GM10266 (cell line): Measurements from ENCODE around the gene TEX54.

Experiments used
- DNase-seq: peaks from one replicate; pipeline ENCODE4 v3.0.0; 2012; ENCODE audit errors: extremely low spot score
- CTCF ChIP-seq: IDR thresholded peaks from 2 replicates; pipeline ENCODE4 v1.5.1; 2012; ENCODE audit warnings: mild to moderate bottlenecking, low read depth; ENCODE audit not compliant: control insufficient read depth, insufficient read depth; ENCODE audit errors: missing control alignments

Gene TEX54

GRCh38 chr11:62799486-62799885 lies 33.2 kb downstream of the TEX54 start:
- no peak for TF ChIP-seq CTCF

DNA sequence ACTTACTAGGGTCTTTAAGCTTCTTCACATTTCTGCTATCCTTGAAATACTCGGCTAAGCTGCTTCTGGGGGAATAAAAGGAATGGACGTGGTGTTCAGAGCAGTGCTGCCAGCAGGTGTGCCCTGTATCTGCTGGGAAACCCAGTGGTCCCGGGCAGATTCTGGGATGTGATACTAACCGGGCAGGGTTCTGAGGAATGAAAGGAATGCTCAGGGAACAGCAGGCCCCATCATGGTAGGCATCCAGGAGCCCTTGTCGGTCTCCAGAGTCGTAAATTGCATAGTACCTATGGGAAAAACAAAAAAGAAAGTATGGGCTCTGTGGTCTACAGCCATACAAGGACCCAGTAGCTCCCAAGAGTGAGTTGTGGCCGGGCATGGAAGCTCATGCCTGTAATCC lies 36.4 kb downstream of the TEX54 start:
- no peak for TF ChIP-seq CTCF
- no peak for DNase-seq

More at GRCh38 chr11:62799486-62799885, 33.2 kb downstream of the TEX54 start:
- DNase-seq, result no peak

- no peak for TF ChIP-seq CTCF
Measured at GRCh38 chr11:62794201-62794775, 38.4 kb downstream of the TEX54 start.

DNA sequence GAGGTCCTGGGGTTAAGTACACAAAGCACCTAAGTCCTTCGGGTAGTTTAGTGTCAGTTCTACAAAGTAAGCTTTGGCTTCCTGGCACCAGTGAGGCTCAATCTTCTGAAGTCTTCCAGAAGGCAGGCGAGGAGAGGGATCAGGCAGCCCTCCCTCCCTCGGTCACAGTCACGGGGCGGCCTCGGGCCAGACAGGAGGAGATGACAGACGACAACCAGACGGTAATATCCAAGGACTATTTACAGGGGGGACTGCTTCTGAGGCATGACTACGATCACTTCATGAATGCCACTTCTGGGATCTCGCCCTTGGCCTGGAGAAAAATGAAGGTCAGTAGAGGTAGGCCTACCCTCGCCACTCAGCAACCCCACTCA lies 40.5 kb downstream of the TEX54 start:
- no peak for DNase-seq
- TF ChIP-seq CTCF, result no peak

More at GRCh38 chr11:62794201-62794775, 38.4 kb downstream of the TEX54 start:
- DNase-seq, result no peak

DNA sequence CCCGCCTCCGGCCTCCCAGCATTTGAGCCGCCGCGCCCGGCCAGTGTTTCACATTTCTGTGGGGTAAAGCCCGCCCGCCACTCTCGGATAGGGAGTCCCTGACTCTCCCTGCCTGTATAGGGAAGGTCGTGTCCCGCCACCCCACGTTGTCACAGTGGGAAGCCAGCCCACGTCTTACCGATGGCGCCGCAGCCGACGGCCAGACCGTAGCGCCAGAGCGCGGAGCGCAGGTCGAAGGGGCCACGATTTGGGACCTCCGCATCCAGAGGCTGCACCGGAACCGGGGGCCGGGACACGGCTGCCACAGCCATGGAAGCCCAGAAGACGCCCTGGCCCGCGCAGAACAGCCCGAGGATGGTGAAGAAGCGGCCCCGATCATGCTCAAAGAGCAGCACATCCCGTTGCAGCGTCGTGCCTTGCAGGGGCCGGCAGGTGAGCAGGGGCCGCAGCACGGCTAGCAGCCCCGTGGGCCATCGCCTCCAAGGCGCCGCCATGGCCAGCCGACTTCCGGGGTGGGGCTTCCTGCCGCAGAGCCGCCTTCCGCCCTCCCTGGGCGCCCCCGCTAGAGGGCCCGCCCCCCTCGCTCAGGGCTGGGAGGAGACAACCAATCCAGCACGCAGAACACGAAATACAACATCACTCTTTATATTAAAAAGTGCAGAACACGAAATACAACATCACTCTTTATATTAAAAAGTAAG lies 41.0 kb downstream of the TEX54 start, which contains the start of gene TMEM223:
Gene TMEM223, minus strand, starts transcription at position 506 of the 701 bp plus-strand sequence. Its CDS starts 12 bp downstream, at position 494.
- peak; percentile 92 for DNase-seq

GRCh38 chr11:62789576-62789975 lies 43.1 kb downstream of the TEX54 start:
- TF ChIP-seq CTCF, result no peak
- no peak for DNase-seq

More for the DNA sequence above, 41.0 kb downstream of the TEX54 start, which contains the start of gene TMEM223:
- TF ChIP-seq CTCF, result peak; percentile 20

DNA sequence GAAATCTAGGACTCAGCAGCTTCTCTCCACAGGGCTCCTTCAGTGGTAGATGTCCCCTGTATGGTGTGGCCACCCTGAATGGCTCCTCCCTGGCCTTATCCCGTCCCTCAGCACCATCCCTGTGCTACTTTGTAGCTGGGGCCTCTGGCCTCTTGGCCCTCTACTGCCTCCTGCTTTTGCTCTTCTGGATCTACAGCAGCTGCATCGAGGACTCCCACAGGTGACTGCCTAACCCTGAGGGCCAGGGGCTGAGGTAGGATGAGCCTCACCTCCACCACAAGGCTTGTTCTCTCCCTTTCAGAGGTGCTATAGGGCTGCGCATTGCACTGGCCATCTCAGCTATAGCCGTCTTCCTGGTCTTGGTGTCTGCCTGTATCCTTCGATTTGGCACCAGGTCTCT lies 43.6 kb downstream of the TEX54 start:
- no peak for DNase-seq
- no peak for TF ChIP-seq CTCF
